Neural crest cell (in vitro differentiated cells): ENCODE measurements around the gene DENND5B. TPM values are rescaled to one million over a fixed set of nuclear protein-coding genes. Genes with fewer than 3 reads are reported as not detected.

Source experiments
- DNase-seq: peaks from one replicate; pipeline ENCODE4 v3.0.0; 2021; ENCODE audit warnings: low read depth, mixed read lengths, low spot score
- H3K27ac Mint-ChIP-seq: one replicate; pipeline ENCODE4 v1.8.0; 2021; ENCODE audit warnings: mild to moderate bottlenecking, mixed read lengths; ENCODE audit not compliant: unreplicated experiment
- H3K27me3 Mint-ChIP-seq: 2 replicates; pipeline ENCODE4 v1.8.0; 2021; ENCODE audit warnings: low read depth, mild to moderate bottlenecking, mixed read lengths
- H3K36me3 Mint-ChIP-seq: 2 replicates; pipeline ENCODE4 v1.8.0; 2021; ENCODE audit warnings: low read depth, mild to moderate bottlenecking, mixed read lengths
- H3K4me1 Mint-ChIP-seq: 2 replicates; pipeline ENCODE4 v1.8.0; 2021; ENCODE audit warnings: mixed read lengths
- H3K4me3 Mint-ChIP-seq: one replicate; pipeline ENCODE4 v1.8.0; 2021; ENCODE audit warnings: mild to moderate bottlenecking, mixed read lengths
- H3K9me3 Mint-ChIP-seq: 2 replicates; pipeline ENCODE4 v1.8.0; 2021; ENCODE audit warnings: mixed read lengths
- CTCF ChIP-seq: fragments of 200-600 bp; sonication (generic); conservative IDR thresholded peaks from 2 replicates; pipeline ENCODE4 v1.5.0; 2021; ENCODE audit warnings: antibody characterized with exemption, mild to moderate bottlenecking
- total RNA-seq: library from RNA; stranded (reverse); gene quantifications from 2 replicates; pipeline ENCODE4 v1.2.1, GENCODE V29; 2021

The DENND5B gene
- total RNA-seq, 1 donor from 2014 or later: 33.2 TPM

- TF ChIP-seq CTCF: no peak
- DNase-seq: no peak
- Mint-ChIP-seq H3K36me3 (peaks cover 7% of the 10 kb centered on the region), H3K4me3 (no peak overlapping the region), H3K27me3 (no peaks in the 10 kb centered on the region), H3K27ac (no peak overlapping the region), H3K9me3 (no peaks in the 10 kb centered on the region), H3K4me1 (no peaks in the 10 kb centered on the region)
These were observed 197.9 kb downstream of the DENND5B start for GRCh38 chr12:31393004-31393550.

- no peak for DNase-seq
- Mint-ChIP-seq H3K36me3 (peaks cover 14% of the 10 kb centered on the region), H3K27ac (no peak overlapping the region), H3K4me1 (peaks cover 19% of the 10 kb centered on the region), H3K9me3 (no peaks in the 10 kb centered on the region), H3K4me3 (no peak overlapping the region), H3K27me3 (no peaks in the 10 kb centered on the region)
- TF ChIP-seq CTCF: no peak
These were observed 199.9 kb downstream of the DENND5B start for GRCh38 chr12:31390991-31391390.

- no peaks in the 10 kb centered on the region for H3K27me3 Mint-ChIP-seq
- H3K4me1 Mint-ChIP-seq: peaks cover 29% of the 10 kb centered on the region
- no peaks in the 10 kb centered on the region for H3K9me3 Mint-ChIP-seq
- TF ChIP-seq CTCF: no peak
- H3K36me3 Mint-ChIP-seq: peaks cover 17% of the 10 kb centered on the region
- DNase-seq: no peak
- no peak overlapping the region for H3K27ac Mint-ChIP-seq
- H3K4me3 Mint-ChIP-seq: no peak overlapping the region
These were observed 202.2 kb downstream of the DENND5B start for GRCh38 chr12:31388713-31389112.

GRCh38 chr12:31387466-31387865 lies 203.5 kb downstream of the DENND5B start:
- H3K27ac Mint-ChIP-seq: peak overlapping the region; percentile 32
- no peaks in the 10 kb centered on the region for H3K9me3 Mint-ChIP-seq
- no peak for DNase-seq
- H3K27me3 Mint-ChIP-seq: no peaks in the 10 kb centered on the region
- peaks cover 29% of the 10 kb centered on the region for H3K4me1 Mint-ChIP-seq
- H3K4me3 Mint-ChIP-seq: no peak overlapping the region
- H3K36me3 Mint-ChIP-seq: peaks cover 17% of the 10 kb centered on the region
- TF ChIP-seq CTCF: no peak

- H3K9me3 Mint-ChIP-seq: no peaks in the 10 kb centered on the region
- peak overlapping the region; percentile 72 for H3K4me3 Mint-ChIP-seq
- DNase-seq: no peak
- H3K36me3 Mint-ChIP-seq: peaks cover 18% of the 10 kb centered on the region
- peak overlapping the region; percentile 94 for H3K27ac Mint-ChIP-seq
- TF ChIP-seq CTCF: no peak
- H3K4me1 Mint-ChIP-seq: peaks cover 29% of the 10 kb centered on the region
- H3K27me3 Mint-ChIP-seq: no peaks in the 10 kb centered on the region
These were observed 203.9 kb downstream of the DENND5B start for GRCh38 chr12:31387011-31387410.
